Measurements from ENCODE around the gene LGR4. TPM values are rescaled to one million over a fixed set of nuclear protein-coding genes. Genes with fewer than 3 reads are reported as not detected.
"Not testable (repeated sequence)": the region's sequence is repeated elsewhere in the genome, so short reads cannot be mapped to it uniquely, and the experiment has no call there.

LGR4 gene
- total RNA-seq, 1 donor from 2014 or later: 39.6 TPM

- no peak overlapping the region for H3K27ac Mint-ChIP-seq
- no peak overlapping the region for H3K4me3 Mint-ChIP-seq
- no peak for TF ChIP-seq CTCF (conservative IDR thresholded peaks at IDR 0.05)
- no peak for DNase-seq (ENCODE audit: extremely low spot score, unreplicated experiment)
- H3K36me3 Mint-ChIP-seq: peaks cover 19% of the 10 kb centered on the region
- no peaks in the 10 kb centered on the region for H3K27me3 Mint-ChIP-seq
- H3K4me1 Mint-ChIP-seq (ENCODE audit: unreplicated experiment): peaks cover 3% of the 10 kb centered on the region
- no peaks in the 10 kb centered on the region for H3K9me3 Mint-ChIP-seq
Observed at GRCh38 chr11:27330633-27331270, 141.8 kb downstream of the LGR4 start.

- Mint-ChIP-seq H3K4me3 (no peak overlapping the region), H3K36me3 (peaks cover 18% of the 10 kb centered on the region), H3K4me1 (ENCODE audit: unreplicated experiment) (peaks cover 3% of the 10 kb centered on the region), H3K9me3 (no peaks in the 10 kb centered on the region), H3K27me3 (no peaks in the 10 kb centered on the region), H3K27ac (no peak overlapping the region)
- no peak for TF ChIP-seq CTCF (conservative IDR thresholded peaks at IDR 0.05)
- no peak for DNase-seq (ENCODE audit: extremely low spot score, unreplicated experiment)
Observed at GRCh38 chr11:27329867-27330632, 142.5 kb downstream of the LGR4 start.

GRCh38 chr11:27328614-27329013 is 144.0 kb downstream of the LGR4 start:
- peaks cover 3% of the 10 kb centered on the region for H3K4me1 Mint-ChIP-seq (ENCODE audit: unreplicated experiment)
- H3K27ac Mint-ChIP-seq: no peak overlapping the region
- no peak overlapping the region for H3K4me3 Mint-ChIP-seq
- DNase-seq (ENCODE audit: extremely low spot score, unreplicated experiment): no peak
- no peak for TF ChIP-seq CTCF (conservative IDR thresholded peaks at IDR 0.05)
- peaks cover 11% of the 10 kb centered on the region for H3K36me3 Mint-ChIP-seq
- no peaks in the 10 kb centered on the region for H3K9me3 Mint-ChIP-seq
- no peaks in the 10 kb centered on the region for H3K27me3 Mint-ChIP-seq

- H3K9me3 Mint-ChIP-seq; H3K4me1 Mint-ChIP-seq (ENCODE audit: unreplicated experiment); H3K27me3 Mint-ChIP-seq; H3K27ac Mint-ChIP-seq; H3K4me3 Mint-ChIP-seq; DNase-seq (ENCODE audit: extremely low spot score, unreplicated experiment): not testable (repeated sequence)
- H3K36me3 Mint-ChIP-seq: peaks cover 11% of the 10 kb centered on the region
Observed at GRCh38 chr11:27327064-27327463, 145.5 kb downstream of the LGR4 start.

GRCh38 chr11:27322196-27322595 is 150.4 kb downstream of the LGR4 start:
- H3K27ac Mint-ChIP-seq; DNase-seq (ENCODE audit: extremely low spot score, unreplicated experiment); H3K4me1 Mint-ChIP-seq (ENCODE audit: unreplicated experiment); H3K4me3 Mint-ChIP-seq; H3K27me3 Mint-ChIP-seq; H3K9me3 Mint-ChIP-seq: not testable (repeated sequence)
- H3K36me3 Mint-ChIP-seq: peaks cover 16% of the 10 kb centered on the region

- H3K4me3 Mint-ChIP-seq: not testable (repeated sequence)
Observed at GRCh38 chr11:27321340-27321739, 151.2 kb downstream of the LGR4 start.

GRCh38 chr11:27319072-27319471 is 153.5 kb downstream of the LGR4 start:
- peak overlapping the region; percentile 8 for H3K27ac Mint-ChIP-seq
- H3K9me3 Mint-ChIP-seq: no peaks in the 10 kb centered on the region
- H3K36me3 Mint-ChIP-seq: peaks cover 16% of the 10 kb centered on the region
- no peak overlapping the region for H3K4me3 Mint-ChIP-seq
- TF ChIP-seq CTCF (conservative IDR thresholded peaks at IDR 0.05): no peak
- H3K4me1 Mint-ChIP-seq (ENCODE audit: unreplicated experiment): peaks cover 7% of the 10 kb centered on the region
- H3K27me3 Mint-ChIP-seq: no peaks in the 10 kb centered on the region
- DNase-seq (ENCODE audit: extremely low spot score, unreplicated experiment): no peak

More at GRCh38 chr11:27321340-27321739, 151.2 kb downstream of the LGR4 start:
- peaks cover 16% of the 10 kb centered on the region for H3K36me3 Mint-ChIP-seq
- not testable (repeated sequence) for H3K4me1 Mint-ChIP-seq (ENCODE audit: unreplicated experiment); DNase-seq (ENCODE audit: extremely low spot score, unreplicated experiment); H3K27me3 Mint-ChIP-seq; H3K27ac Mint-ChIP-seq; H3K9me3 Mint-ChIP-seq

All from type B pancreatic cell (in vitro differentiated cells).